HepG2 (cell line): ENCODE measurements around the gene SAYSD1. TPM values are rescaled to one million over a fixed set of nuclear protein-coding genes. Genes with fewer than 3 reads are reported as not detected.

Experiments
- ATM ChIP-seq: fragments of 450-650 bp; IDR thresholded peaks from 2 replicates; pipeline ENCODE4 v1.7.1; 2017; ENCODE audit warnings: mild to moderate bottlenecking, borderline replicate concordance
- BRCA1 ChIP-seq: sonication (generic); formaldehyde crosslinking; IDR thresholded peaks from 2 replicates; pipeline ENCODE4 v1.4.0; 2020; ENCODE audit warnings: missing genetic modification reagents
- FLYWCH1 ChIP-seq: sonication (generic); formaldehyde crosslinking; IDR thresholded peaks from 2 replicates; pipeline ENCODE4 v1.8.1; 2023; ENCODE audit warnings: mild to moderate bottlenecking, missing genetic modification reagents
- FOXK2 ChIP-seq: fragments of 450-650 bp; IDR thresholded peaks from 2 replicates; pipeline ENCODE4 v1.6.1; 2016
- KDM5B ChIP-seq: sonication (generic); formaldehyde crosslinking; IDR thresholded peaks from 2 replicates; pipeline ENCODE4 v1.4.0; 2020; ENCODE audit warnings: missing genetic modification reagents, mild to moderate bottlenecking, borderline replicate concordance
- MLLT10 ChIP-seq: sonication (generic); formaldehyde crosslinking; IDR thresholded peaks from 2 replicates; pipeline ENCODE4 v1.4.0; 2020; ENCODE audit warnings: missing genetic modification reagents
- MTA1 ChIP-seq: sonication (generic); formaldehyde crosslinking; IDR thresholded peaks from 2 replicates; pipeline ENCODE4 v1.4.0; 2020; ENCODE audit warnings: missing genetic modification reagents, mild to moderate bottlenecking, borderline replicate concordance
- NR2C2 ChIP-seq: sonication (generic); formaldehyde crosslinking; IDR thresholded peaks from 2 replicates; pipeline ENCODE4 v1.4.0; 2020; ENCODE audit warnings: missing genetic modification reagents, mild to moderate bottlenecking, moderate library complexity, borderline replicate concordance
- PTBP1 ChIP-seq: fragments of 200-400 bp; formaldehyde crosslinking; IDR thresholded peaks from 2 replicates; pipeline ENCODE4 v1.6.1; 2018; ENCODE audit warnings: low read length, low read depth; ENCODE audit not compliant: poor library complexity, severe bottlenecking
- RARG ChIP-seq: sonication (generic); formaldehyde crosslinking; IDR thresholded peaks from 2 replicates; pipeline ENCODE4 v1.4.0; 2020; ENCODE audit warnings: low read depth, mild to moderate bottlenecking, missing genetic modification reagents
- RFX3 ChIP-seq: IDR thresholded peaks from 2 replicates; pipeline ENCODE4 v1.6.1; 2016; ENCODE audit warnings: missing biosample characterization, missing genetic modification reagents
- YY1 ChIP-seq: IDR thresholded peaks from 2 replicates; pipeline ENCODE4 v1.6.1; 2011; ENCODE audit warnings: low read length, low read depth, moderate library complexity, mild to moderate bottlenecking; ENCODE audit not compliant: insufficient read depth, insufficient replicate concordance
- ZFP36 ChIP-seq: fragments of 150-350 bp; IDR thresholded peaks from 2 replicates; pipeline ENCODE4 v1.6.1; 2018; ENCODE audit warnings: borderline replicate concordance, low read length, low read depth; ENCODE audit not compliant: partially characterized antibody
- ZNF644 ChIP-seq: IDR thresholded peaks from 2 replicates; pipeline ENCODE4 v1.6.1; 2016; ENCODE audit warnings: low read depth
- ZNF7 ChIP-seq: IDR thresholded peaks from 2 replicates; pipeline ENCODE4 v1.6.1; 2016; ENCODE audit warnings: missing biosample characterization, missing genetic modification reagents
- ZNF775 ChIP-seq: sonication (generic); formaldehyde crosslinking; IDR thresholded peaks from 2 replicates; pipeline ENCODE4 v1.4.0; 2020; ENCODE audit warnings: missing genetic modification reagents, mild to moderate bottlenecking, moderate library complexity, borderline replicate concordance
- ZNF878 ChIP-seq: sonication (generic); formaldehyde crosslinking; IDR thresholded peaks from 2 replicates; pipeline ENCODE4 v1.8.1; 2023; ENCODE audit warnings: mild to moderate bottlenecking, missing genetic modification reagents, moderate library complexity
- polyA plus RNA-seq, 8 experiments: library from polyadenylated mRNA; depleted of rRNA in 3 of 8; stranded (reverse) in 7 of 8; unstranded in 1 of 8; fragments of >200 nt; fragmentation: Illumina TruSeq in 4 of 8; extraction: Trizol in 4 of 8; gene quantifications; 2 replicates each; pipeline versions ENCODE4 v1.2.1 to v1.2.3, GENCODE V29; 2011 to 2016; ENCODE audit warnings: low read depth in 4 of 8, missing spikeins in 1 of 8, mixed read lengths in 1 of 8; ENCODE audit not compliant: insufficient read depth in 1 of 8
- total RNA-seq, 5 experiments: library from RNA; depleted of rRNA; stranded (reverse); fragments of >200 nt; fragmentation: Illumina TruSeq; extraction: Trizol; gene quantifications; 2 replicates each; pipeline ENCODE4 v1.2.3, GENCODE V29; 2016; ENCODE audit warnings: low read depth in 1 of 5
- TF ChIP-seq, protein P1 (sequence below): sonication (generic); formaldehyde crosslinking; IDR thresholded peaks from 2 replicates; pipeline ENCODE4 v1.5.1; 2020; ENCODE audit warnings: mild to moderate bottlenecking, moderate library complexity, missing genetic modification reagents
- TF ChIP-seq, protein P2 (sequence below): sonication (generic); formaldehyde crosslinking; conservative IDR thresholded peaks from 2 replicates; pipeline ENCODE4 v1.4.0; 2020; ENCODE audit warnings: missing genetic modification reagents
- TF ChIP-seq, protein P3 (sequence below): sonication (generic); formaldehyde crosslinking; IDR thresholded peaks from 2 replicates; pipeline ENCODE4 v1.8.0; 2022; ENCODE audit warnings: missing genetic modification reagents, mild to moderate bottlenecking, moderate library complexity, borderline replicate concordance
- TF ChIP-seq, protein P4 (sequence below): sonication (generic); formaldehyde crosslinking; IDR thresholded peaks from 2 replicates; pipeline ENCODE4 v1.5.0; 2020; ENCODE audit warnings: mild to moderate bottlenecking, missing genetic modification reagents, borderline replicate concordance

SAYSD1 gene
- total and polyA plus RNA-seq, 2 of the 13 experiments (the other 11 are each of a cell fraction or from before 2014, with no cell fraction given): 10.1 to 16.0 TPM

DNA sequence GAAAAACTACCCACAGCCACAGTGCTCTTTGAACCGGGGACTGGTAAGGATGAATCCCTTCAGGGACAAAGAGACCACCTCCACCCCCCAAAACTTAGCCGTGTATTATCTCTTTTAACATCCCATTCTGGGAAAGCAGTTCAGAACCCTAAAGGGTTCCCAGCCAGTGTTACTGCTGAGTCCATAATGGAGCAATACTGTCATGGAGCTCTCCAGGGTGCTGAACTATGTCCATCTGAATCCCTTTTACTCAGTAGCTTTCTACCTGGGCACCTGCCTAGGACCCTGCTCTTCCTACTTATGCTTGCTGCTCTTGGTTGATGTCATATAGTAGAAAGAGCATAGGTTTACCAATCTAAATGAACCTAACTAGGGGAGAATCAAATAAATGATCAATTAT is 22.3 kb upstream of the SAYSD1 start (continued):
- TF ChIP-seq, protein P1, sequence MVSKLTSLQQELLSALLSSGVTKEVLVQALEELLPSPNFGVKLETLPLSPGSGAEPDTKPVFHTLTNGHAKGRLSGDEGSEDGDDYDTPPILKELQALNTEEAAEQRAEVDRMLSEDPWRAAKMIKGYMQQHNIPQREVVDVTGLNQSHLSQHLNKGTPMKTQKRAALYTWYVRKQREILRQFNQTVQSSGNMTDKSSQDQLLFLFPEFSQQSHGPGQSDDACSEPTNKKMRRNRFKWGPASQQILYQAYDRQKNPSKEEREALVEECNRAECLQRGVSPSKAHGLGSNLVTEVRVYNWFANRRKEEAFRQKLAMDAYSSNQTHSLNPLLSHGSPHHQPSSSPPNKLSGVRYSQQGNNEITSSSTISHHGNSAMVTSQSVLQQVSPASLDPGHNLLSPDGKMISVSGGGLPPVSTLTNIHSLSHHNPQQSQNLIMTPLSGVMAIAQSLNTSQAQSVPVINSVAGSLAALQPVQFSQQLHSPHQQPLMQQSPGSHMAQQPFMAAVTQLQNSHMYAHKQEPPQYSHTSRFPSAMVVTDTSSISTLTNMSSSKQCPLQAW: no peak
- no peak for TF ChIP-seq PTBP1
- TF ChIP-seq ZNF7 (CRISPR knock-in tag): 0 out of 2 replicates have a peak, but pooled peaks have one; percentile 33
- TF ChIP-seq ZNF878 (CRISPR knock-in tag): no peak
- no peak for TF ChIP-seq ZNF775
- TF ChIP-seq RARG (CRISPR knock-in tag): no peak
- TF ChIP-seq, protein P2, sequence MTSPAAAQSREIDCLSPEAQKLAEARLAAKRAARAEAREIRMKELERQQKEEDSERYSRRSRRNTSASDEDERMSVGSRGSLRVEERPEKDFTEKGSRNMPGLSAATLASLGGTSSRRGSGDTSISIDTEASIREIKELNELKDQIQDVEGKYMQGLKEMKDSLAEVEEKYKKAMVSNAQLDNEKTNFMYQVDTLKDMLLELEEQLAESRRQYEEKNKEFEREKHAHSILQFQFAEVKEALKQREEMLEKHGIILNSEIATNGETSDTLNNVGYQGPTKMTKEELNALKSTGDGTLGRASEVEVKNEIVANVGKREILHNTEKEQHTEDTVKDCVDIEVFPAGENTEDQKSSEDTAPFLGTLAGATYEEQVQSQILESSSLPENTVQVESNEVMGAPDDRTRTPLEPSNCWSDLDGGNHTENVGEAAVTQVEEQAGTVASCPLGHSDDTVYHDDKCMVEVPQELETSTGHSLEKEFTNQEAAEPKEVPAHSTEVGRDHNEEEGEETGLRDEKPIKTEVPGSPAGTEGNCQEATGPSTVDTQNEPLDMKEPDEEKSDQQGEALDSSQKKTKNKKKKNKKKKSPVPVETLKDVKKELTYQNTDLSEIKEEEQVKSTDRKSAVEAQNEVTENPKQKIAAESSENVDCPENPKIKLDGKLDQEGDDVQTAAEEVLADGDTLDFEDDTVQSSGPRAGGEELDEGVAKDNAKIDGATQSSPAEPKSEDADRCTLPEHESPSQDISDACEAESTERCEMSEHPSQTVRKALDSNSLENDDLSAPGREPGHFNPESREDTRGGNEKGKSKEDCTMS (CRISPR knock-in tag): 0 out of 2 replicates have a peak, but pooled peaks have one; percentile 78
- TF ChIP-seq FLYWCH1 (CRISPR knock-in tag): no peak
- no peak for TF ChIP-seq RFX3 (CRISPR knock-in tag)
- TF ChIP-seq YY1: no peak
- TF ChIP-seq FOXK2: no peak
- TF ChIP-seq, protein P3, sequence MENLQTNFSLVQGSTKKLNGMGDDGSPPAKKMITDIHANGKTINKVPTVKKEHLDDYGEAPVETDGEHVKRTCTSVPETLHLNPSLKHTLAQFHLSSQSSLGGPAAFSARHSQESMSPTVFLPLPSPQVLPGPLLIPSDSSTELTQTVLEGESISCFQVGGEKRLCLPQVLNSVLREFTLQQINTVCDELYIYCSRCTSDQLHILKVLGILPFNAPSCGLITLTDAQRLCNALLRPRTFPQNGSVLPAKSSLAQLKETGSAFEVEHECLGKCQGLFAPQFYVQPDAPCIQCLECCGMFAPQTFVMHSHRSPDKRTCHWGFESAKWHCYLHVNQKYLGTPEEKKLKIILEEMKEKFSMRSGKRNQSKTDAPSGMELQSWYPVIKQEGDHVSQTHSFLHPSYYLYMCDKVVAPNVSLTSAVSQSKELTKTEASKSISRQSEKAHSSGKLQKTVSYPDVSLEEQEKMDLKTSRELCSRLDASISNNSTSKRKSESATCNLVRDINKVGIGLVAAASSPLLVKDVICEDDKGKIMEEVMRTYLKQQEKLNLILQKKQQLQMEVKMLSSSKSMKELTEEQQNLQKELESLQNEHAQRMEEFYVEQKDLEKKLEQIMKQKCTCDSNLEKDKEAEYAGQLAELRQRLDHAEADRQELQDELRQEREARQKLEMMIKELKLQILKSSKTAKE: no peak
- no peak for TF ChIP-seq BRCA1 (CRISPR knock-in tag)
- no peak for TF ChIP-seq ZFP36
- no peak for TF ChIP-seq ATM
- TF ChIP-seq KDM5B (CRISPR knock-in tag): no peak
- TF ChIP-seq MLLT10: no peak
- TF ChIP-seq ZNF644 (CRISPR knock-in tag): peak; percentile 75
- no peak for TF ChIP-seq MTA1 (CRISPR knock-in tag)
- no peak for TF ChIP-seq NR2C2
- TF ChIP-seq, protein P4, sequence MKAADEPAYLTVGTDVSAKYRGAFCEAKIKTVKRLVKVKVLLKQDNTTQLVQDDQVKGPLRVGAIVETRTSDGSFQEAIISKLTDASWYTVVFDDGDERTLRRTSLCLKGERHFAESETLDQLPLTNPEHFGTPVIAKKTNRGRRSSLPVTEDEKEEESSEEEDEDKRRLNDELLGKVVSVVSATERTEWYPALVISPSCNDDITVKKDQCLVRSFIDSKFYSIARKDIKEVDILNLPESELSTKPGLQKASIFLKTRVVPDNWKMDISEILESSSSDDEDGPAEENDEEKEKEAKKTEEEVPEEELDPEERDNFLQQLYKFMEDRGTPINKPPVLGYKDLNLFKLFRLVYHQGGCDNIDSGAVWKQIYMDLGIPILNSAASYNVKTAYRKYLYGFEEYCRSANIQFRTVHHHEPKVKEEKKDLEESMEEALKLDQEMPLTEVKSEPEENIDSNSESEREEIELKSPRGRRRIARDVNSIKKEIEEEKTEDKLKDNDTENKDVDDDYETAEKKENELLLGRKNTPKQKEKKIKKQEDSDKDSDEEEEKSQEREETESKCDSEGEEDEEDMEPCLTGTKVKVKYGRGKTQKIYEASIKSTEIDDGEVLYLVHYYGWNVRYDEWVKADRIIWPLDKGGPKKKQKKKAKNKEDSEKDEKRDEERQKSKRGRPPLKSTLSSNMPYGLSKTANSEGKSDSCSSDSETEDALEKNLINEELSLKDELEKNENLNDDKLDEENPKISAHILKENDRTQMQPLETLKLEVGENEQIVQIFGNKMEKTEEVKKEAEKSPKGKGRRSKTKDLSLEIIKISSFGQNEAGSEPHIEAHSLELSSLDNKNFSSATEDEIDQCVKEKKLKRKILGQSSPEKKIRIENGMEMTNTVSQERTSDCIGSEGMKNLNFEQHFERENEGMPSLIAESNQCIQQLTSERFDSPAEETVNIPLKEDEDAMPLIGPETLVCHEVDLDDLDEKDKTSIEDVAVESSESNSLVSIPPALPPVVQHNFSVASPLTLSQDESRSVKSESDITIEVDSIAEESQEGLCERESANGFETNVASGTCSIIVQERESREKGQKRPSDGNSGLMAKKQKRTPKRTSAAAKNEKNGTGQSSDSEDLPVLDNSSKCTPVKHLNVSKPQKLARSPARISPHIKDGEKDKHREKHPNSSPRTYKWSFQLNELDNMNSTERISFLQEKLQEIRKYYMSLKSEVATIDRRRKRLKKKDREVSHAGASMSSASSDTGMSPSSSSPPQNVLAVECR (CRISPR knock-in tag): no peak; the same call in 1 of the 2 replicates
